HG03280 (cell line): Measurements from ENCODE around the gene TMEM116.
"Not testable (repeated sequence)": the region's sequence is repeated elsewhere in the genome, so short reads cannot be mapped to it uniquely, and the experiment has no call there.

Source experiments
- ATAC-seq: cut with Tn5 transposase; IDR thresholded peaks from one replicate; pipeline ENCODE4 v1.9.1; 2021; ENCODE audit warnings: mild to moderate bottlenecking, moderate library complexity; ENCODE audit not compliant: unreplicated experiment

Gene TMEM116

DNA sequence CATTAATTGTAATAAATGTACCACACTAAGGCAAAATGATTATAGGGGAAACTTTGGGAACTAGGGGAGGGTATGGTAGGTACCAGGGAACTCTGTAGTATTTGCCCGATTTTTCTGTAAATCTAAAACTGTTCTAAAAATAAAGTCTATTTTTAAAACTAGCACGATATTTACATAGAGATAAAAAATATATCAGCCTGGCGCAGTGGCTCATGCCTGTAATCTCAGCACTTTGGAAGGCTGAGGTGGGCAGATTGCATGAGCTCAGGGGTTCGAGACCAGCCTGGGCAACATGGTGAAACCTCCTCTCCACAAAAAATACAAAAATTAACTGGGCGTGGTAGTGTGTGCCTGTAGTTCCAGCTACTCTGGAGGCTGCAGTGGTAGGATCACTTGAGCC, 32.4 kb downstream of the TMEM116 start:
- no peak for ATAC-seq

GRCh38 chr12:111978545-111978944, 34.4 kb downstream of the TMEM116 start:
- ATAC-seq, result no peak

- ATAC-seq, result no peak
Observed at GRCh38 chr12:111976860-111977259, 36.1 kb downstream of the TMEM116 start.

- ATAC-seq, result no peak
Observed at GRCh38 chr12:111976291-111976690, 36.7 kb downstream of the TMEM116 start.

GRCh38 chr12:111975161-111975931, 37.6 kb downstream of the TMEM116 start:
- no peak for ATAC-seq

- no peak for ATAC-seq
Observed at GRCh38 chr12:111971800-111972199, 41.2 kb downstream of the TMEM116 start.

GRCh38 chr12:111964935-111965334, 48.0 kb downstream of the TMEM116 start:
- ATAC-seq, result no peak

- not testable (repeated sequence) for ATAC-seq
Observed at GRCh38 chr12:111959518-111959917, 53.4 kb downstream of the TMEM116 start.

GRCh38 chr12:111957224-111957623, 55.7 kb downstream of the TMEM116 start:
- not testable (repeated sequence) for ATAC-seq

- ATAC-seq, result no peak
Observed at GRCh38 chr12:111954969-111955368, 58.0 kb downstream of the TMEM116 start.

DNA sequence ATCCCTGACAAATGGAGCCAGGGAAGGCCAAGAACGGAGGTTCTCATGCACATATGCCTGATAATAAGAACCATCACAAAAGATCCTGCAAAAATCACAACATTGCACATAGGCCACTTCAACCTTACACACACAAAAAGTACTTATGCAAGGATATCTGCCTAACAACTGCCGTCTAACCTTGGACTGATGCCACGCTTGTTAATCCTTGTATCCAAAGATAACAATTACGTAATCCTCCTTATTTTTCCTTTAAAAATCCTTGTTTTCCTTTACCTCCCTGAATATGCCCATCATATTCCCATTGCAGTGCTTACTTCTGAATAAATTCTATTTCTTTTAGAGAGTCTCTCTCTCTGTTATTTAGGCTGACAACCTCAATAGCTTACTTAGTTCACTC, 59.5 kb downstream of the TMEM116 start:
- no peak for ATAC-seq

DNA sequence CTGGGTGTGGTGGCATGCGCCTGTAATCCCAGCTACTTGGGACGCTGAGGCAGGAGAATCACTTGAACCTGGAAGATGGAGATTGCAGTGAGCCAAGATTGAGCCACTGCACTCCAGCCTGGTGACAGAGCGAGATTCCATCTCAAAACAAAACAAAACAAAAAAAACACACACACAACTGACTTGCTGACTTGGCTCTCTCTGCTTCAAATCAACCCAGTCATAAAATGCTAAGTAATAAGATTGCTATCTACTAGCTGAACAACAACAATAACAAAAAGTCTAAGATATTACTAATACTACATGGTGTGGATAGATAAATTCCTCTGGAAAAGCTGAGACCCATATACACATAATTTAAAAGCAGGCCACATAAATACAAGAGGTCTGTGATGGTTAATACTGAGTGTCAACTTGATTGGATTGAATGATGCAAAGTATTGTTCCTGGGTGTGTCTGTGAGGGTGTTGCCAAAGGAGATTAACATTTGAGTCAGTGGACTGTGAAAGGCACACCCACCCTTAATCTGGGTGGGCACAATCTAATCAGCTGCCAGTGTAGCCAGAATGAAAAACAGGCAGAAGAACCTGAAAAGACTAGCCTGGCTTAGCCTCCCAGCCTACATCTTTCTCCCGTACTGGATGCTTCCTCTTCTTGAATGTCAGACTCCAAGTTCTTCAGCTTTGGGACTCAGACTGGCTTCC, 60.7 kb downstream of the TMEM116 start:
- ATAC-seq, result not testable (repeated sequence)

DNA sequence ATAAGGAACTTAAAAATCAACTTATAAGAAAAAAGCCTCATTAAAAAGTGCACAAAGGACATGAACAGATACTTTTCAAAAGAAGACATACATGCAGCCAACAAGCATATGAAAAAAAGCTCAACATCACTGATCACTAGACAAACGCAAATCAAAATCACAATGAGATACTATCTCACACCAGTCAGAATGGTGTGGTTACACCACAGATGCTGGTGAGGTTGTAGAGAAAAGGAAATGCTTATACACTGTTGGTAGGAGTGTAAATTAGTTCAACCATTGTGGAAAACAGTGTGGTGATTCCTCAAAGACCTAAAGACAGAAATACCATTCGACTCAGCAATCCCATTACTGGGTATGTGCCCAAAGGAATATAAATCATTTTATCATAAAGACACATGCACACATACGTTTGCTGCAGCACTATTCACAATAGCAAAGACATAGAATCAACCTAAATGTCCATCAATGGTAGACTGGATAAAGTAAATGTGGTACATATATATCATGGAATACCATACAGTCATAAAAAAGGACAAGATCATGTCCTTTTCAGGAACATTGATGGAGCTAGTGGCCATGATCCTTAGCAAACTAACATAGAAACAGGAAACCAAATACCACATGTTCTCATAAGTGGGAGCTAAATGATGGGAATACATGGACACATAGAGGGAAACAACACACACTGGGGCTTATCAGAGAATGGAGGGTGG, 61.8 kb downstream of the TMEM116 start:
- not testable (repeated sequence) for ATAC-seq

GRCh38 chr12:111943929-111944328, 69.0 kb downstream of the TMEM116 start:
- ATAC-seq, result no peak

GRCh38 chr12:111942557-111942956, 70.4 kb downstream of the TMEM116 start:
- ATAC-seq, result no peak

DNA sequence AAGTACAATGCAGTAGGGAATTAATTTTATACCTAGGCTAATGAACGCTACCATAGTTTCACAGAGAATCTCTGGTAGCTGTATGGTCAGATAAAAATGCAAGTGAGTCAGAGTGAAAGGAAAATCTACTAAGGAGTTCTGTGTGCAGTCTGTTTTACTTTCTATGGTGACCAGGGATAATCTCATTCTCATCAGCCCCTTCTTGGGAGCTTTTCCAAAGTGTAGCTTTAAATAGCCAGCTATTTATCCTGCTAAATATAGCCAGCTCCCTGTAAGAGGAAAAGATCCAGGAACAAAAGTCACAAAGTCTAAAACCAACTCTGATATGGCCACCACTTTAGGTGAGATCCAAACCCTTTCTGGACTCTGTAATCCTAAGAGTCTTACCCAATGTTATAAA, 75.5 kb downstream of the TMEM116 start:
- ATAC-seq, result no peak

- ATAC-seq, result no peak
Observed at GRCh38 chr12:111936869-111937268, 76.1 kb downstream of the TMEM116 start.

DNA sequence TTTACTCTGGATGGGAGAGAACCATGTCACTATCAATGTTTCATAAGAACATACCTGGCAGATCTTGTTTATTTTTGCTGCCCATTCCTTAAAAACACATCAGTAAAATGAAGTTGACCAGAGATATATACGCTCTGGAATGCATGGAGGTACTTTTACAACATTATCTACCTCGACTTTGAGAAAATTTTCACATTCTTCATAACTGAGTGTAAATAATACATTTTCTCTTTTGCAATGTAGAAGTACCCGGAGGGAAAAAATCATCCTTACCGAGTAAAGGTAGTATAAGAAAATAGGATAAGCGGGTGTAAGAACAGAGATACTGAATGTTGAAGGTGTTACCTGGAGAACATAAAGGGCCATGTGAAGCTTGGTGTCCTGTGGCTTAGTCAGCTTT, 80.7 kb downstream of the TMEM116 start:
- ATAC-seq, result no peak

- no peak for ATAC-seq
Observed at GRCh38 chr12:111927346-111927745, 85.6 kb downstream of the TMEM116 start.

DNA sequence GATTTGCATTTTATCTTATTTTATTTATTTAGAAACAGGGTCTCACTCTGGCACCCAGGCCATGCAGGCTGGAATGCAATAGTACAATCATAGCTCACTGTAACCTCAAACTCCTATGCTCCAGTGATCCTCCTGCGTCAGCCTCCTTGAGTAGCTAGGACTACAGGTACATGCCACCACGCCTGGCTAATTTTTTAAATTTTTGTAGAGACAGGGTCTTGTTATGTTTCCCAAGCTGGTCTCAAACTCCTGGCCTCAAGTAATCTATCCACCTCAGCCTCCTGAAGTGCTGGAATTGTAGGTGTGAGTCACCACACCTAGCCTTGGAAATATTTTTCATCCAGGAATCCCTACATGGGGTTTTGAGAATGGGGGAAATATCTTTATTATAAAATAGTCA, 86.3 kb downstream of the TMEM116 start:
- ATAC-seq, result no peak

GRCh38 chr12:111925171-111925570, 87.8 kb downstream of the TMEM116 start:
- ATAC-seq, result no peak

- ATAC-seq, result no peak
Observed at GRCh38 chr12:111907740-111908139, 105.2 kb downstream of the TMEM116 start.
